ENCODE data around the gene UBASH3B. TPM values are rescaled to one million over a fixed set of nuclear protein-coding genes. Genes with fewer than 3 reads are reported as not detected.

The UBASH3B gene
- total and polyA plus RNA-seq, 2 donors (not counting 1 experiment from before 2014, with no cell fraction given), result 13.1 to 44.4 TPM

DNA sequence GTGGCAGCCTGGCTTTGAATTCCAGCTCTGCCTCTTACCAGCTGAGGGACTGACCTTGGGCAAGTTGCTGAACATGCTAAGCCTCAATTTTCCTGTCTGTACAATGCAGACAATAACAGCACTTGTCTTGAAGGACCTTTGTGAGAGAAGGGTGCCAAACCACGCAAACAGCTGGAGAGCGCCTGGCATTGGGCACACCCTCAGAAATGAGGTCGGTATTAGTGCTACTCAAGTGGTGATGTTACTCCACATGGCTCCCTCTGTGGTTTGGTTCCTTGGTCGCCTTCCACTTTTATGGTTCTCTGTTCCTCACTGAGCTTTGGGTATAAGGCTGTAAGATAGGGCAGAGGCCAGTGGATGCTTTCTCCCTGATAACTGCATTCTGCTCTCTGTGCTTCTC, 8.2 kb downstream of the UBASH3B start:
- TF ChIP-seq, protein P1, sequence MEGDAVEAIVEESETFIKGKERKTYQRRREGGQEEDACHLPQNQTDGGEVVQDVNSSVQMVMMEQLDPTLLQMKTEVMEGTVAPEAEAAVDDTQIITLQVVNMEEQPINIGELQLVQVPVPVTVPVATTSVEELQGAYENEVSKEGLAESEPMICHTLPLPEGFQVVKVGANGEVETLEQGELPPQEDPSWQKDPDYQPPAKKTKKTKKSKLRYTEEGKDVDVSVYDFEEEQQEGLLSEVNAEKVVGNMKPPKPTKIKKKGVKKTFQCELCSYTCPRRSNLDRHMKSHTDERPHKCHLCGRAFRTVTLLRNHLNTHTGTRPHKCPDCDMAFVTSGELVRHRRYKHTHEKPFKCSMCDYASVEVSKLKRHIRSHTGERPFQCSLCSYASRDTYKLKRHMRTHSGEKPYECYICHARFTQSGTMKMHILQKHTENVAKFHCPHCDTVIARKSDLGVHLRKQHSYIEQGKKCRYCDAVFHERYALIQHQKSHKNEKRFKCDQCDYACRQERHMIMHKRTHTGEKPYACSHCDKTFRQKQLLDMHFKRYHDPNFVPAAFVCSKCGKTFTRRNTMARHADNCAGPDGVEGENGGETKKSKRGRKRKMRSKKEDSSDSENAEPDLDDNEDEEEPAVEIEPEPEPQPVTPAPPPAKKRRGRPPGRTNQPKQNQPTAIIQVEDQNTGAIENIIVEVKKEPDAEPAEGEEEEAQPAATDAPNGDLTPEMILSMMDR (conservative IDR thresholded peaks at IDR 0.05 in 1 of 2, IDR thresholded peaks at IDR 0.05 in 1 of 2; ENCODE audit: low read depth in 1 of 2, low read length in 2 of 2), result no peak
- no peak for TF ChIP-seq EZH2 (IDR thresholded peaks at IDR 0.05; ENCODE audit: low read length, missing control alignments)
- no peak overlapping the region for H3K4me2 ChIP-seq (ENCODE audit: extremely low read depth, insufficient read depth, low read length)
- DNase-seq (ENCODE audit: low read depth in 2 of 2), result peak in 1 of 2 donors; percentile 27
- H2AFZ ChIP-seq (ENCODE audit: low read length), result no peak overlapping the region
- H3K9ac ChIP-seq (ENCODE audit: insufficient read depth, low read length), result no peak overlapping the region
- H4K20me1 ChIP-seq (ENCODE audit: control insufficient read depth, extremely low read depth, insufficient read depth, low read length), result no peaks in the 10 kb centered on the region
- no peaks in the 10 kb centered on the region for H3K9me3 ChIP-seq (ENCODE audit: control insufficient read depth, insufficient read depth, low read depth, low read length)
- H3K4me3 ChIP-seq (replicated peaks in 1 of 4; ENCODE audit: control extremely low read depth in 1 of 4, insufficient read depth in 1 of 4, low read depth in 3 of 4, low read length in 4 of 4), result no peak overlapping the region
- H3K36me3 ChIP-seq (ENCODE audit: control insufficient read depth, insufficient read depth, low read length), result no peaks in the 10 kb centered on the region
- no peak overlapping the region for H3K27ac ChIP-seq (ENCODE audit: insufficient read depth, low read length)
- H3K27me3 ChIP-seq (ENCODE audit: control insufficient read depth, insufficient read depth, low read length), result no peaks in the 10 kb centered on the region
- H3K79me2 ChIP-seq (ENCODE audit: control insufficient read depth, insufficient read depth, low read length), result peaks cover 52% of the 10 kb centered on the region
- peaks cover 13% of the 10 kb centered on the region for H3K4me1 ChIP-seq (ENCODE audit: control insufficient read depth, extremely low read depth, insufficient read depth, low read length)

GRCh38 chr11:122664188-122664587, 8.7 kb downstream of the UBASH3B start:
- H4K20me1 ChIP-seq (ENCODE audit: control insufficient read depth, extremely low read depth, insufficient read depth, low read length), result no peaks in the 10 kb centered on the region
- no peak overlapping the region for H2AFZ ChIP-seq (ENCODE audit: low read length)
- H3K4me1 ChIP-seq (ENCODE audit: control insufficient read depth, extremely low read depth, insufficient read depth, low read length), result peaks cover 13% of the 10 kb centered on the region
- no peak overlapping the region for H3K9ac ChIP-seq (ENCODE audit: insufficient read depth, low read length)
- H3K36me3 ChIP-seq (ENCODE audit: control insufficient read depth, insufficient read depth, low read length), result no peaks in the 10 kb centered on the region
- no peak for DNase-seq (ENCODE audit: low read depth in 2 of 2)
- H3K27ac ChIP-seq (ENCODE audit: insufficient read depth, low read length), result no peak overlapping the region
- peaks cover 50% of the 10 kb centered on the region for H3K79me2 ChIP-seq (ENCODE audit: control insufficient read depth, insufficient read depth, low read length)
- no peaks in the 10 kb centered on the region for H3K27me3 ChIP-seq (ENCODE audit: control insufficient read depth, insufficient read depth, low read length)
- H3K4me2 ChIP-seq (ENCODE audit: extremely low read depth, insufficient read depth, low read length), result no peak overlapping the region
- H3K4me3 ChIP-seq (replicated peaks in 1 of 4; ENCODE audit: control extremely low read depth in 1 of 4, insufficient read depth in 1 of 4, low read depth in 3 of 4, low read length in 4 of 4), result no peak overlapping the region
- TF ChIP-seq, protein P1 (conservative IDR thresholded peaks at IDR 0.05 in 1 of 2, IDR thresholded peaks at IDR 0.05 in 1 of 2; ENCODE audit: low read depth in 1 of 2, low read length in 2 of 2), result no peak
- no peak for TF ChIP-seq EZH2 (IDR thresholded peaks at IDR 0.05; ENCODE audit: low read length, missing control alignments)
- no peaks in the 10 kb centered on the region for H3K9me3 ChIP-seq (ENCODE audit: control insufficient read depth, insufficient read depth, low read depth, low read length)

DNA sequence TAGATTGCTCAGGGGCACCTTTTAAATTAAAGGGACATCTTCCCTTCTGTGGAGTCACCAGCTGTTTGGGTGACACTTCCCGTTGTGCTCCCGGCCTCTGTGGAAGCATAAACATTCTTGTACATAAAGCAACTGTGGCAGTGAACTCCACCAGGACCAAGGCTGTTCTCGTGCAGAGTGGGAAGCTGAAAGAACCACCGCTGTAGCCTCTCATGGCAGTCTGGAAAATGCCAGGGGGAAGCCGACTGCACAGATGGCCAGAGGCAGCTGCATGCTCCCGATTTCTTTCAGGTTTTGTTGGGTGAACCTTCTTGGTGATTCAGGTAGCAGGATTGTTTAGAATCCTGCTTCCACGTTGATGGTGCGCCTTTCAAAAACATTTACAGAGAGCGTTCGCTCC, 10.3 kb downstream of the UBASH3B start:
- H3K27ac ChIP-seq (ENCODE audit: insufficient read depth, low read length), result no peak overlapping the region
- no peaks in the 10 kb centered on the region for H3K27me3 ChIP-seq (ENCODE audit: control insufficient read depth, insufficient read depth, low read length)
- H3K79me2 ChIP-seq (ENCODE audit: control insufficient read depth, insufficient read depth, low read length), result peaks cover 45% of the 10 kb centered on the region
- no peaks in the 10 kb centered on the region for H3K9me3 ChIP-seq (ENCODE audit: control insufficient read depth, insufficient read depth, low read depth, low read length)
- peak overlapping the region in 2 of 4 experiments; percentile 3 to 27 for H3K4me3 ChIP-seq (replicated peaks in 1 of 4; ENCODE audit: control extremely low read depth in 1 of 4, insufficient read depth in 1 of 4, low read depth in 3 of 4, low read length in 4 of 4)
- H3K4me1 ChIP-seq (ENCODE audit: control insufficient read depth, extremely low read depth, insufficient read depth, low read length), result peaks cover 13% of the 10 kb centered on the region
- TF ChIP-seq, protein P1 (conservative IDR thresholded peaks at IDR 0.05 in 1 of 2, IDR thresholded peaks at IDR 0.05 in 1 of 2; ENCODE audit: low read depth in 1 of 2, low read length in 2 of 2), result no peak
- no peak for TF ChIP-seq EZH2 (IDR thresholded peaks at IDR 0.05; ENCODE audit: low read length, missing control alignments)
- H3K9ac ChIP-seq (ENCODE audit: insufficient read depth, low read length), result no peak overlapping the region
- H2AFZ ChIP-seq (ENCODE audit: low read length), result peak overlapping the region; percentile 54
- H3K4me2 ChIP-seq (ENCODE audit: extremely low read depth, insufficient read depth, low read length), result peak overlapping the region; percentile 49
- DNase-seq (ENCODE audit: low read depth in 2 of 2), result peak in 1 of 2 donors; percentile 31
- H3K36me3 ChIP-seq (ENCODE audit: control insufficient read depth, insufficient read depth, low read length), result no peaks in the 10 kb centered on the region
- H4K20me1 ChIP-seq (ENCODE audit: control insufficient read depth, extremely low read depth, insufficient read depth, low read length), result no peaks in the 10 kb centered on the region

Measured in fibroblast of lung (primary cell).